Neural progenitor cell (in vitro differentiated cells): ENCODE measurements around the gene CSTA. TPM values are rescaled to one million over a fixed set of nuclear protein-coding genes. Genes with fewer than 3 reads are reported as not detected.

Source experiments
- DNase-seq: peaks from one replicate; pipeline ENCODE4 v3.0.0-alpha.2; 2016; ENCODE audit warnings: low spot score
- H2AFZ ChIP-seq: fragments of 200-600 bp; sonication (generic); replicated peaks from 2 replicates; pipeline ENCODE4 v1.6.1; 2016; ENCODE audit warnings: antibody characterized with exemption
- H3F3A ChIP-seq: fragments of 200-600 bp; sonication (generic); 2 replicates; pipeline ENCODE4 v1.6.1; 2016; ENCODE audit warnings: antibody characterized with exemption, low read depth
- H3K27ac ChIP-seq: fragments of 200-600 bp; sonication (generic); 2 replicates; pipeline ENCODE4 v1.5.1; 2016; ENCODE audit warnings: mild to moderate bottlenecking
- H3K27me3 ChIP-seq: fragments of 200-600 bp; sonication (generic); 2 replicates; pipeline ENCODE4 v1.6.1; 2016; ENCODE audit warnings: mild to moderate bottlenecking, moderate library complexity
- H3K36me3 ChIP-seq: fragments of 200-600 bp; sonication (generic); 2 replicates; pipeline ENCODE4 v1.5.1; 2016
- H3K4me1 ChIP-seq: fragments of 200-600 bp; sonication (generic); 2 replicates; pipeline ENCODE4 v1.6.1; 2016; ENCODE audit warnings: mixed run types
- H3K4me2 ChIP-seq: fragments of 200-600 bp; sonication (generic); 2 replicates; pipeline ENCODE4 v1.6.1; 2016
- H3K4me3 ChIP-seq: fragments of 200-600 bp; sonication (generic); 2 replicates; pipeline ENCODE4 v1.5.1; 2016
- H3K79me2 ChIP-seq: fragments of 200-600 bp; sonication (generic); 2 replicates; pipeline ENCODE4 v1.6.1; 2016; ENCODE audit warnings: low read depth
- H3K9ac ChIP-seq: fragments of 200-600 bp; sonication (generic); 2 replicates; pipeline ENCODE4 v1.6.1; 2016
- H3K9me3 ChIP-seq: fragments of 200-600 bp; sonication (generic); 2 replicates; pipeline ENCODE4 v1.5.1; 2016; ENCODE audit warnings: low read depth
- H4K20me1 ChIP-seq: fragments of 200-600 bp; sonication (generic); 2 replicates; pipeline ENCODE4 v1.6.1; 2016; ENCODE audit warnings: low read depth
- H3K27ac Mint-ChIP-seq: 3 replicates; pipeline ENCODE4 v1.8.0; 2021; ENCODE audit warnings: mixed read lengths
- H3K27me3 Mint-ChIP-seq: 2 replicates; pipeline ENCODE4 v1.8.0; 2022; ENCODE audit warnings: low read depth, mild to moderate bottlenecking, inconsistent platforms, moderate library complexity, mixed read lengths; ENCODE audit not compliant: insufficient read depth
- H3K36me3 Mint-ChIP-seq: 3 replicates; pipeline ENCODE4 v1.8.0; 2021; ENCODE audit warnings: mixed read lengths
- H3K4me1 Mint-ChIP-seq: 3 replicates; pipeline ENCODE4 v1.8.0; 2021; ENCODE audit warnings: mixed read lengths
- H3K4me3 Mint-ChIP-seq: 3 replicates; pipeline ENCODE4 v1.8.0; 2021; ENCODE audit warnings: mild to moderate bottlenecking, moderate library complexity, mixed read lengths
- H3K9me3 Mint-ChIP-seq: 3 replicates; pipeline ENCODE4 v1.8.0; 2020; ENCODE audit warnings: mixed read lengths
- EZH2 ChIP-seq: fragments of 200-600 bp; sonication (generic); IDR thresholded peaks from 2 replicates; pipeline ENCODE4 v1.6.1; 2017; ENCODE audit warnings: antibody characterized with exemption, mild to moderate bottlenecking, moderate library complexity
- EZH2phosphoT487 ChIP-seq: fragments of 200-600 bp; sonication (generic); IDR thresholded peaks from 2 replicates; pipeline ENCODE4 v1.6.1; 2017; ENCODE audit warnings: antibody characterized with exemption
- total RNA-seq: library from RNA; depleted of rRNA; stranded (reverse); fragments of >200 nt; gene quantifications from 2 replicates; pipeline ENCODE4 v1.2.3, GENCODE V29; 2015; ENCODE audit warnings: low replicate concordance
- TF ChIP-seq, protein P1 (sequence below): fragments of 200-600 bp; sonication (generic); IDR thresholded peaks from 2 replicates; pipeline ENCODE4 v1.5.1; 2017; ENCODE audit warnings: antibody characterized with exemption, mild to moderate bottlenecking

The CSTA gene
- total RNA-seq, 1 donor from 2014 or later = not detected

DNA sequence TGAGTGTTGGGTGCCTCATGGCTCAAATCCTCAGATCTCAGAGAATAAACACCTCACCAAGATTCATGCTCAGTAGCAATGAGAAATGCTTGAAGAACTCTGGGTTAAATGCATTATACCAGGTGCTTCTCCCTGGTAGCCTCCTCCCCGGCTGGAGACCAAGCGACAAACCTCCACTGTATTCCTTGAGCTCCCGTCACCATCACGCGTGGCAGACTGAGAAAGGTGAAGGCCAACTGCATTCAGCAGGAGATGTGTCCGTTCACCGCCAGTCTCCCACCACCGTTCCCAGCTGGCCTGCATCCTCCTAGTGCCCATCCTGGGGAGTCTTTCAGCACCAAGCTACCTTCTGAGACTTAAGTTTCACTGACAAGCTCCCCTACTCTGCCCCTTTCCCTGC is 7.5 kb downstream of the CSTA start:
- Histone ChIP-seq H3K4me3 (no peak overlapping the region), H3K79me2 (no peaks in the 10 kb centered on the region), H2AFZ (no peak overlapping the region), H3K27me3 (no peaks in the 10 kb centered on the region), H3K9ac (no peak overlapping the region), H4K20me1 (no peaks in the 10 kb centered on the region), H3K27ac (no peak overlapping the region), H3K4me1 (no peaks in the 10 kb centered on the region), H3K4me2 (no peak overlapping the region), H3K36me3 (no peaks in the 10 kb centered on the region), H3K9me3 (no peaks in the 10 kb centered on the region), H3F3A (no peaks in the 10 kb centered on the region)
- Mint-ChIP-seq H3K4me3 (no peak overlapping the region), H3K27me3 (no peaks in the 10 kb centered on the region), H3K36me3 (no peaks in the 10 kb centered on the region), H3K4me1 (no peaks in the 10 kb centered on the region), H3K27ac (no peak overlapping the region), H3K9me3 (no peaks in the 10 kb centered on the region)
- TF ChIP-seq EZH2phosphoT487 (no peak), EZH2 (no peak)
- TF ChIP-seq, protein P1, sequence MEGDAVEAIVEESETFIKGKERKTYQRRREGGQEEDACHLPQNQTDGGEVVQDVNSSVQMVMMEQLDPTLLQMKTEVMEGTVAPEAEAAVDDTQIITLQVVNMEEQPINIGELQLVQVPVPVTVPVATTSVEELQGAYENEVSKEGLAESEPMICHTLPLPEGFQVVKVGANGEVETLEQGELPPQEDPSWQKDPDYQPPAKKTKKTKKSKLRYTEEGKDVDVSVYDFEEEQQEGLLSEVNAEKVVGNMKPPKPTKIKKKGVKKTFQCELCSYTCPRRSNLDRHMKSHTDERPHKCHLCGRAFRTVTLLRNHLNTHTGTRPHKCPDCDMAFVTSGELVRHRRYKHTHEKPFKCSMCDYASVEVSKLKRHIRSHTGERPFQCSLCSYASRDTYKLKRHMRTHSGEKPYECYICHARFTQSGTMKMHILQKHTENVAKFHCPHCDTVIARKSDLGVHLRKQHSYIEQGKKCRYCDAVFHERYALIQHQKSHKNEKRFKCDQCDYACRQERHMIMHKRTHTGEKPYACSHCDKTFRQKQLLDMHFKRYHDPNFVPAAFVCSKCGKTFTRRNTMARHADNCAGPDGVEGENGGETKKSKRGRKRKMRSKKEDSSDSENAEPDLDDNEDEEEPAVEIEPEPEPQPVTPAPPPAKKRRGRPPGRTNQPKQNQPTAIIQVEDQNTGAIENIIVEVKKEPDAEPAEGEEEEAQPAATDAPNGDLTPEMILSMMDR = no peak
- no peak for DNase-seq

DNA sequence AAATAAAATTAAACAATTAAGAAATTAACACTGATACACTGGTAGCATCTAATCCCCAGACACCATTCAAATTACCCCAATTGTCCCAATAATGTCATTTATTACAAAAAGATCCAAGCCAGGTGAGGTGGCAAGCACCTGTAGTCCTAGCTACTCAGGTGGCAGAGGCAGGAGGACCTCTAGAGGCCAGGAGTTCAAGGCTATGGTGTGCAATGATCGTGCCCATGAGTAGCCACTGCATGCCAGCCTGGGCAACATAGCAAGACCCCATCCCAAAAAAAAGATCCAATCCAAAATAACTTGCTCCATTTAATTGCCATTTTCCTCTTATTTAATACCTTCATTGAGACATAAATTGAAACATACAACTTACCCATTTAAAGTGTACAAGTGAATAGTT is 17.8 kb downstream of the CSTA start:
- Mint-ChIP-seq H3K4me3 (no peak overlapping the region), H3K4me1 (no peaks in the 10 kb centered on the region), H3K9me3 (no peaks in the 10 kb centered on the region), H3K36me3 (no peaks in the 10 kb centered on the region), H3K27me3 (no peaks in the 10 kb centered on the region), H3K27ac (no peak overlapping the region)
- DNase-seq = no peak
- H4K20me1 ChIP-seq = no peaks in the 10 kb centered on the region
- H3K36me3 ChIP-seq = no peaks in the 10 kb centered on the region
- H3K4me2 ChIP-seq = no peak overlapping the region
- no peak overlapping the region for H3K4me3 ChIP-seq
- no peak overlapping the region for H2AFZ ChIP-seq
- H3K27ac ChIP-seq = no peak overlapping the region
- H3K9me3 ChIP-seq = no peaks in the 10 kb centered on the region
- H3K79me2 ChIP-seq = no peaks in the 10 kb centered on the region
- H3K4me1 ChIP-seq = no peaks in the 10 kb centered on the region
- H3K9ac ChIP-seq = no peak overlapping the region
- TF ChIP-seq EZH2 (no peak), EZH2phosphoT487 (no peak)
- TF ChIP-seq, protein P1 = no peak
- H3F3A ChIP-seq = no peaks in the 10 kb centered on the region
- no peaks in the 10 kb centered on the region for H3K27me3 ChIP-seq

DNA sequence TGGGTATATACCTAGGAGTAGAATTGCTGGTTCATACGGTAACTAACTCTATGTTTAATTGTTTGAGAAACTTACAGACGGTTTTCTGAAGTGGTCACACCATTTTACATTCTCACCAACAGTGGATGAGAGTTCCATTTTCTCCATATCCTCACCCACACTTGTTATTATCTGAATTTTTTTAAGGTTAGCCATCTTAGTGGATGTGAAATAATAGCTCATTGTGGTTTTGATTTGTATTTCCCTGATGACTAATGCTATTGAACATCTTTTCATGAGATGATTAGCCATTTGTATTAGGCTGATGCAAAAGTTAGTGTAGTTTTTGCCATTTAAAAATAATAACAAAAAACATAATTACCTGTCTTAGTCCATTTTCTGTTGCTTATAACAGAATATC is 18.6 kb downstream of the CSTA start:
- TF ChIP-seq, protein P1 = no peak
- TF ChIP-seq EZH2phosphoT487 = no peak
- no peaks in the 10 kb centered on the region for H4K20me1 ChIP-seq
- H3F3A ChIP-seq = no peaks in the 10 kb centered on the region
- H3K36me3 Mint-ChIP-seq = no peaks in the 10 kb centered on the region
- no peaks in the 10 kb centered on the region for H3K9me3 Mint-ChIP-seq
- no peak overlapping the region for H3K4me2 ChIP-seq
- H3K4me1 Mint-ChIP-seq = no peaks in the 10 kb centered on the region
- H3K27me3 Mint-ChIP-seq = no peaks in the 10 kb centered on the region
- H3K9ac ChIP-seq = no peak overlapping the region
- no peak overlapping the region for H3K4me3 ChIP-seq
- H3K27me3 ChIP-seq = no peaks in the 10 kb centered on the region
- no peaks in the 10 kb centered on the region for H3K9me3 ChIP-seq
- DNase-seq = no peak
- no peak overlapping the region for H2AFZ ChIP-seq
- H3K27ac ChIP-seq = no peak overlapping the region
- H3K4me1 ChIP-seq = no peaks in the 10 kb centered on the region
- no peak overlapping the region for H3K4me3 Mint-ChIP-seq
- H3K27ac Mint-ChIP-seq = no peak overlapping the region
- H3K36me3 ChIP-seq = no peaks in the 10 kb centered on the region
- H3K79me2 ChIP-seq = no peaks in the 10 kb centered on the region

DNA sequence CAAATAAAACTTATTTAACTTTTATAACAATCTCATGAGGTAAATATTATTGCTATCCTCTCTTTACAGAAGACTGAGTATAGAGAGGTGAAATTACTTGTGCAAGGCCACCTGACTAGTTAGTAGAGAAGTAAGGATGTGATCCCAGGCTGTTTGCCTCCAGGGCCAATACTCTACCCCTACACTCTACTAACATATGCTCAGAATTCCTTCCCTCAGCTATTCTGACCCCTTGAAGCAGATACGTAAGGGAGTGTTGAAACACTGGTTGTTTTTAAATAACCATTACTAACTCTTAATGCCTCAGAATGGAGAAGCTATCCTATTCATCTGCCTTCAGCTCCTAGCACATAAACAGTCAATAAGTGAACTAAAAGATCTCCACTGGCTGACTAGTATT is 24.1 kb downstream of the CSTA start:
- H3K36me3 Mint-ChIP-seq = no peaks in the 10 kb centered on the region
- TF ChIP-seq, protein P1 = no peak
- TF ChIP-seq EZH2phosphoT487 (no peak), EZH2 (no peak)
- H3K4me3 ChIP-seq = no peak overlapping the region
- no peaks in the 10 kb centered on the region for H4K20me1 ChIP-seq
- H3K4me1 ChIP-seq = no peaks in the 10 kb centered on the region
- no peaks in the 10 kb centered on the region for H3K4me1 Mint-ChIP-seq
- no peaks in the 10 kb centered on the region for H3K9me3 Mint-ChIP-seq
- no peaks in the 10 kb centered on the region for H3K27me3 ChIP-seq
- H3K79me2 ChIP-seq = no peaks in the 10 kb centered on the region
- no peaks in the 10 kb centered on the region for H3K36me3 ChIP-seq
- no peak overlapping the region for H3K4me3 Mint-ChIP-seq
- no peaks in the 10 kb centered on the region for H3F3A ChIP-seq
- no peak overlapping the region for H3K9ac ChIP-seq
- H3K27ac Mint-ChIP-seq = no peak overlapping the region
- H3K9me3 ChIP-seq = no peaks in the 10 kb centered on the region
- no peak overlapping the region for H3K27ac ChIP-seq
- no peak for DNase-seq
- H2AFZ ChIP-seq = no peak overlapping the region
- no peak overlapping the region for H3K4me2 ChIP-seq
- no peaks in the 10 kb centered on the region for H3K27me3 Mint-ChIP-seq
